ENCODE results near the gene SLFN14.
A peak's percentile ranks its signal among the peaks of the same experiment; 100 is the strongest.
"Not testable (repeated sequence)": the region's sequence is repeated elsewhere in the genome, so short reads cannot be mapped to it uniquely, and the experiment has no call there.

Gene SLFN14

GRCh38 chr17:35540589-35541404 is 19.8 kb downstream of the SLFN14 start:
- DNase-seq (ENCODE audit: low read depth) = no peak
- H3K4me3 ChIP-seq (ENCODE audit: low read depth, low read length) = peak overlapping the region; percentile 64
- TF ChIP-seq CTCF (IDR thresholded peaks at IDR 0.05; ENCODE audit: low read depth, low read length, missing control alignments) = no peak

- H3K4me3 ChIP-seq (ENCODE audit: low read depth, low read length) = peak overlapping the region; percentile 42
- DNase-seq (ENCODE audit: low read depth) = no peak
- TF ChIP-seq CTCF (IDR thresholded peaks at IDR 0.05; ENCODE audit: low read depth, low read length, missing control alignments) = no peak
Observed at GRCh38 chr17:35539659-35540026, 21.0 kb downstream of the SLFN14 start.

- DNase-seq (ENCODE audit: low read depth) = no peak
- H3K4me3 ChIP-seq (ENCODE audit: low read depth, low read length) = peak within 1 kb of the TSS; percentile 58
- no peak for TF ChIP-seq CTCF (IDR thresholded peaks at IDR 0.05; ENCODE audit: low read depth, low read length, missing control alignments)
Observed at GRCh38 chr17:35537601-35538141, 22.9 kb downstream of the SLFN14 start, which contains the start of gene SLFN12L. TSS of gene SLFN12L (minus strand) at chr17:35537678. CDS start at chr17:35522364, 15,314 bp downstream.

GRCh38 chr17:35536664-35537171 is 23.9 kb downstream of the SLFN14 start:
- peak overlapping the region; percentile 58 for H3K4me3 ChIP-seq (ENCODE audit: low read depth, low read length)
- DNase-seq (ENCODE audit: low read depth) = no peak
- TF ChIP-seq CTCF (IDR thresholded peaks at IDR 0.05; ENCODE audit: low read depth, low read length, missing control alignments) = no peak

- DNase-seq (ENCODE audit: low read depth) = not testable (repeated sequence)
- peak overlapping the region; percentile 14; the same call in 1 of the 2 replicates for H3K4me3 ChIP-seq (ENCODE audit: low read depth, low read length)
Observed at GRCh38 chr17:35535406-35535805, 25.2 kb downstream of the SLFN14 start.

GRCh38 chr17:35534576-35535093 is 26.0 kb downstream of the SLFN14 start:
- no peak for TF ChIP-seq CTCF (IDR thresholded peaks at IDR 0.05; ENCODE audit: low read depth, low read length, missing control alignments)
- DNase-seq (ENCODE audit: low read depth) = no peak
- no peak overlapping the region; the same call in 1 of the 2 replicates for H3K4me3 ChIP-seq (ENCODE audit: low read depth, low read length)

GRCh38 chr17:35531160-35531559 is 29.5 kb downstream of the SLFN14 start:
- DNase-seq (ENCODE audit: low read depth) = no peak
- TF ChIP-seq CTCF (IDR thresholded peaks at IDR 0.05; ENCODE audit: low read depth, low read length, missing control alignments) = no peak
- H3K4me3 ChIP-seq (ENCODE audit: low read depth, low read length) = no peak overlapping the region

All from GM12864 (cell line).